ENCODE measurements around the gene PTPRM. TPM values are rescaled to one million over a fixed set of nuclear protein-coding genes. Genes with fewer than 3 reads are reported as not detected.

Gene PTPRM
- polyA plus RNA-seq, 1 experiment = 81.1 TPM

GRCh38 chr18:7633171-7633570, 66.1 kb downstream of the PTPRM start:
- Histone ChIP-seq H3K9me3 (ENCODE audit: control insufficient read depth, insufficient read depth, low read length) (no peaks in the 10 kb centered on the region), H3K27me3 (ENCODE audit: control insufficient read depth, insufficient read depth, low read length) (no peaks in the 10 kb centered on the region), H3K27ac (ENCODE audit: low read depth, low read length) (no peak overlapping the region), H3K4me3 (ENCODE audit: low read depth, low read length) (no peak overlapping the region)
- CTCF ChIA-PET = no interaction called here
- DNase-seq (ENCODE audit: low read depth, low spot score) = no peak
- no peak for TF ChIP-seq CTCF (IDR thresholded peaks at IDR 0.05; ENCODE audit: low read depth, low read length)
- POLR2A ChIA-PET = no interaction called here

GRCh38 chr18:7635948-7636347, 68.8 kb downstream of the PTPRM start:
- Histone ChIP-seq H3K4me3 (ENCODE audit: low read depth, low read length) (no peak overlapping the region), H3K27ac (ENCODE audit: low read depth, low read length) (no peak overlapping the region), H3K9me3 (ENCODE audit: control insufficient read depth, insufficient read depth, low read length) (no peaks in the 10 kb centered on the region), H3K27me3 (ENCODE audit: control insufficient read depth, insufficient read depth, low read length) (no peaks in the 10 kb centered on the region)
- ChIA-PET CTCF (no interaction called here), POLR2A (no interaction called here)
- no peak for TF ChIP-seq CTCF (IDR thresholded peaks at IDR 0.05; ENCODE audit: low read depth, low read length)
- no peak for DNase-seq (ENCODE audit: low read depth, low spot score)

- POLR2A ChIA-PET = no interaction called here
These were observed 70.2 kb downstream of the PTPRM start for GRCh38 chr18:7637269-7637668.

GRCh38 chr18:7638321-7638720, 71.2 kb downstream of the PTPRM start:
- CTCF ChIA-PET = no interaction called here

More at GRCh38 chr18:7637269-7637668, 70.2 kb downstream of the PTPRM start:
- TF ChIP-seq CTCF (IDR thresholded peaks at IDR 0.05; ENCODE audit: low read depth, low read length) = no peak
- CTCF ChIA-PET = no interaction called here
- Histone ChIP-seq H3K27me3 (ENCODE audit: control insufficient read depth, insufficient read depth, low read length) (no peaks in the 10 kb centered on the region), H3K9me3 (ENCODE audit: control insufficient read depth, insufficient read depth, low read length) (no peaks in the 10 kb centered on the region), H3K27ac (ENCODE audit: low read depth, low read length) (no peak overlapping the region), H3K4me3 (ENCODE audit: low read depth, low read length) (no peak overlapping the region)
- no peak for DNase-seq (ENCODE audit: low read depth, low spot score)

GRCh38 chr18:7641813-7642212, 74.7 kb downstream of the PTPRM start:
- CTCF ChIA-PET = no interaction called here
- Histone ChIP-seq H3K4me3 (ENCODE audit: low read depth, low read length) (no peak overlapping the region), H3K27me3 (ENCODE audit: control insufficient read depth, insufficient read depth, low read length) (no peaks in the 10 kb centered on the region), H3K9me3 (ENCODE audit: control insufficient read depth, insufficient read depth, low read length) (no peaks in the 10 kb centered on the region), H3K27ac (ENCODE audit: low read depth, low read length) (no peak overlapping the region)
- TF ChIP-seq CTCF (IDR thresholded peaks at IDR 0.05; ENCODE audit: low read depth, low read length) = no peak
- DNase-seq (ENCODE audit: low read depth, low spot score) = no peak
- POLR2A ChIA-PET = no interaction called here

More at GRCh38 chr18:7638321-7638720, 71.2 kb downstream of the PTPRM start:
- POLR2A ChIA-PET = no interaction called here
- Histone ChIP-seq H3K4me3 (ENCODE audit: low read depth, low read length) (no peak overlapping the region), H3K27ac (ENCODE audit: low read depth, low read length) (no peak overlapping the region), H3K27me3 (ENCODE audit: control insufficient read depth, insufficient read depth, low read length) (no peaks in the 10 kb centered on the region), H3K9me3 (ENCODE audit: control insufficient read depth, insufficient read depth, low read length) (no peaks in the 10 kb centered on the region)
- no peak for TF ChIP-seq CTCF (IDR thresholded peaks at IDR 0.05; ENCODE audit: low read depth, low read length)
- no peak for DNase-seq (ENCODE audit: low read depth, low spot score)
